Measurements from ENCODE around the gene NAGPA.

NAGPA gene

GRCh38 chr16:5026664-5027063 lies 7.1 kb downstream of the NAGPA start:
- no peak for DNase-seq

GRCh38 chr16:5025171-5025632 lies 8.5 kb downstream of the NAGPA start:
- DNase-seq, result no peak

- no peak for DNase-seq
These were observed 9.1 kb downstream of the NAGPA start for GRCh38 chr16:5024632-5025031.

- DNase-seq, result no peak
These were observed 11.2 kb downstream of the NAGPA start for GRCh38 chr16:5022521-5022920.

- no peak for DNase-seq
These were observed 13.2 kb downstream of the NAGPA start for GRCh38 chr16:5020551-5020950.

GRCh38 chr16:5019775-5020174 lies 14.0 kb downstream of the NAGPA start:
- no peak for DNase-seq

GRCh38 chr16:5018793-5019192 lies 14.9 kb downstream of the NAGPA start:
- DNase-seq, result no peak

- DNase-seq, result no peak
These were observed 16.1 kb downstream of the NAGPA start for GRCh38 chr16:5017678-5017969.

GRCh38 chr16:5016967-5017677 lies 16.6 kb downstream of the NAGPA start:
- no peak for DNase-seq

GRCh38 chr16:5015887-5016286 lies 17.8 kb downstream of the NAGPA start:
- no peak for DNase-seq

- no peak for DNase-seq
These were observed 18.4 kb downstream of the NAGPA start for GRCh38 chr16:5015351-5015750.

- DNase-seq, result no peak
These were observed 20.8 kb downstream of the NAGPA start for GRCh38 chr16:5012887-5013286.

- no peak for DNase-seq
These were observed 22.1 kb downstream of the NAGPA start for GRCh38 chr16:5011637-5012036.

- no peak for DNase-seq
These were observed 23.0 kb downstream of the NAGPA start for GRCh38 chr16:5010576-5011329.

GRCh38 chr16:5008311-5008731 lies 25.4 kb downstream of the NAGPA start:
- DNase-seq, result no peak

- DNase-seq, result no peak
These were observed 26.5 kb downstream of the NAGPA start for GRCh38 chr16:5007256-5007655.

GRCh38 chr16:5006348-5007193 lies 27.2 kb downstream of the NAGPA start:
- no peak for DNase-seq

- no peak for DNase-seq
These were observed 27.8 kb downstream of the NAGPA start for GRCh38 chr16:5005916-5006315.

GRCh38 chr16:5004311-5004710 lies 29.4 kb downstream of the NAGPA start:
- no peak for DNase-seq

GRCh38 chr16:5003828-5004227 lies 29.9 kb downstream of the NAGPA start:
- DNase-seq, result no peak

GRCh38 chr16:5003211-5003610 lies 30.5 kb downstream of the NAGPA start:
- no peak for DNase-seq

GRCh38 chr16:5002699-5003143 lies 31.0 kb downstream of the NAGPA start:
- DNase-seq, result no peak

GRCh38 chr16:5001986-5002385 lies 31.7 kb downstream of the NAGPA start:
- no peak for DNase-seq

- no peak for DNase-seq
These were observed 32.2 kb downstream of the NAGPA start for GRCh38 chr16:5001571-5001970.
